MM.1S (cell line): ENCODE measurements around the gene ST6GALNAC6.
"Not testable (repeated sequence)": the region's sequence is repeated elsewhere in the genome, so short reads cannot be mapped to it uniquely, and the experiment has no call there.

Source experiments
- DNase-seq: peaks from one replicate; pipeline ENCODE4 v3.0.0-alpha.2; 2015
- H2AFZ ChIP-seq: fragments of 300-600 bp; sonication (generic); 2 replicates; pipeline ENCODE4 v1.6.0; 2016; ENCODE audit warnings: antibody characterized with exemption, low read length
- H3F3A ChIP-seq: fragments of 300-600 bp; sonication (generic); 2 replicates; pipeline ENCODE4 v1.6.1; 2016; ENCODE audit warnings: mild to moderate bottlenecking, antibody characterized with exemption, low read length, moderate library complexity, mixed read lengths; ENCODE audit not compliant: insufficient read depth
- H3K27ac ChIP-seq: fragments of 300-600 bp; sonication (generic); 2 replicates; pipeline ENCODE4 v1.5.1; 2016; ENCODE audit warnings: mild to moderate bottlenecking, low read length
- H3K27me3 ChIP-seq: fragments of 300-600 bp; sonication (generic); replicated peaks from 2 replicates; pipeline ENCODE4 v1.6.0; 2016; ENCODE audit warnings: low read length; ENCODE audit not compliant: insufficient read depth
- H3K36me3 ChIP-seq: fragments of 300-600 bp; sonication (generic); replicated peaks from 2 replicates; pipeline ENCODE4 v1.6.1; 2016; ENCODE audit warnings: mild to moderate bottlenecking, low read length, mixed read lengths; ENCODE audit not compliant: insufficient read depth
- H3K4me1 ChIP-seq: fragments of 300-600 bp; sonication (generic); 2 replicates; pipeline ENCODE4 v1.6.1; 2016; ENCODE audit warnings: low read length, mixed read lengths
- H3K4me2 ChIP-seq: fragments of 300-600 bp; sonication (generic); 2 replicates; pipeline ENCODE4 v1.6.0; 2016; ENCODE audit warnings: low read depth, low read length
- H3K4me3 ChIP-seq: fragments of 300-600 bp; sonication (generic); 2 replicates; pipeline ENCODE4 v1.5.1; 2016; ENCODE audit warnings: low read length, mixed read lengths
- H3K79me2 ChIP-seq: fragments of 300-600 bp; sonication (generic); 2 replicates; pipeline ENCODE4 v1.6.1; 2016; ENCODE audit warnings: mixed run types, low read length, mixed read lengths
- H3K9ac ChIP-seq: fragments of 300-600 bp; sonication (generic); 2 replicates; pipeline ENCODE4 v1.6.1; 2016; ENCODE audit warnings: low read length, mixed read lengths
- H3K9me2 ChIP-seq: fragments of 300-600 bp; sonication (generic); replicated peaks from 2 replicates; pipeline ENCODE4 v1.6.1; 2016; ENCODE audit warnings: mild to moderate bottlenecking, low read length, mixed read lengths; ENCODE audit not compliant: insufficient read depth
- H3K9me3 ChIP-seq: fragments of 300-600 bp; sonication (generic); replicated peaks from 2 replicates; pipeline ENCODE4 v1.6.1; 2016; ENCODE audit warnings: mild to moderate bottlenecking, low read length, mixed read lengths; ENCODE audit not compliant: insufficient read depth
- H4K20me1 ChIP-seq: fragments of 300-600 bp; sonication (generic); 2 replicates; pipeline ENCODE4 v1.6.1; 2016; ENCODE audit warnings: mild to moderate bottlenecking, low read length, moderate library complexity, mixed read lengths; ENCODE audit not compliant: insufficient read depth
- CTCF ChIP-seq: fragments of 300-600 bp; sonication (generic); IDR thresholded peaks from 2 replicates; pipeline ENCODE4 v1.5.1; 2016; ENCODE audit warnings: antibody characterized with exemption, low read length, mixed read lengths
- EZH2 ChIP-seq: fragments of 300-600 bp; sonication (generic); optimal IDR thresholded peaks from 2 replicates; pipeline ENCODE3; 2017; ENCODE audit warnings: low read depth, mild to moderate bottlenecking, antibody characterized with exemption, low read length, mixed read lengths
- EZH2phosphoT487 ChIP-seq: fragments of 300-600 bp; sonication (generic); IDR thresholded peaks from 2 replicates; pipeline ENCODE4 v1.6.1; 2018; ENCODE audit warnings: antibody characterized with exemption, low read length

The ST6GALNAC6 gene

GRCh38 chr9:127872369-127873222, 26.8 kb downstream of the ST6GALNAC6 start:
- Histone ChIP-seq H4K20me1 (no peaks in the 10 kb centered on the region), H3F3A (no peaks in the 10 kb centered on the region), H3K27me3 (no peaks in the 10 kb centered on the region), H3K9me3 (no peaks in the 10 kb centered on the region), H3K9me2 (no peaks in the 10 kb centered on the region), H3K27ac (no peak overlapping the region), H3K9ac (no peak overlapping the region), H3K4me2 (no peak overlapping the region), H3K4me3 (no peak overlapping the region), H3K36me3 (no peaks in the 10 kb centered on the region), H3K79me2 (no peaks in the 10 kb centered on the region), H3K4me1 (no peaks in the 10 kb centered on the region), H2AFZ (no peak overlapping the region)
- DNase-seq, result no peak
- no peak for TF ChIP-seq CTCF

GRCh38 chr9:127871531-127871930, 27.9 kb downstream of the ST6GALNAC6 start:
- Histone ChIP-seq H3K79me2 (no peaks in the 10 kb centered on the region), H3K9me2 (no peaks in the 10 kb centered on the region), H3K4me3 (no peak overlapping the region), H3K9ac (no peak overlapping the region), H3K9me3 (no peaks in the 10 kb centered on the region), H3K27me3 (no peaks in the 10 kb centered on the region), H3K27ac (no peak overlapping the region), H3K4me2 (no peak overlapping the region), H3F3A (no peaks in the 10 kb centered on the region), H3K36me3 (no peaks in the 10 kb centered on the region), H4K20me1 (no peaks in the 10 kb centered on the region), H3K4me1 (no peaks in the 10 kb centered on the region), H2AFZ (no peak overlapping the region)
- no peak for DNase-seq
- TF ChIP-seq CTCF (no peak), EZH2 (no peak), EZH2phosphoT487 (no peak)

- no peaks in the 10 kb centered on the region for H3K9me3 ChIP-seq
- no peaks in the 10 kb centered on the region for H3F3A ChIP-seq
- no peaks in the 10 kb centered on the region for H3K36me3 ChIP-seq
- no peak overlapping the region for H2AFZ ChIP-seq
- H3K9ac ChIP-seq, result no peak overlapping the region
- no peak overlapping the region for H3K4me3 ChIP-seq
- no peak overlapping the region for H3K4me2 ChIP-seq
- no peaks in the 10 kb centered on the region for H4K20me1 ChIP-seq
- no peaks in the 10 kb centered on the region for H3K9me2 ChIP-seq
- no peaks in the 10 kb centered on the region for H3K79me2 ChIP-seq
- H3K27ac ChIP-seq, result no peak overlapping the region
- TF ChIP-seq EZH2 (no peak), EZH2phosphoT487 (no peak), CTCF (no peak)
- no peaks in the 10 kb centered on the region for H3K4me1 ChIP-seq
- DNase-seq, result no peak
- no peaks in the 10 kb centered on the region for H3K27me3 ChIP-seq
Measured at GRCh38 chr9:127870887-127871286, 28.5 kb downstream of the ST6GALNAC6 start.

GRCh38 chr9:127870153-127870491, 29.3 kb downstream of the ST6GALNAC6 start:
- H3K4me3 ChIP-seq, H3K36me3 ChIP-seq, H3K79me2 ChIP-seq, H3K27me3 ChIP-seq, H3K27ac ChIP-seq, H3K4me1 ChIP-seq, DNase-seq, H3K9me3 ChIP-seq, H4K20me1 ChIP-seq, H3F3A ChIP-seq, H3K4me2 ChIP-seq, H2AFZ ChIP-seq, H3K9me2 ChIP-seq, H3K9ac ChIP-seq: not testable (repeated sequence)
